ENCODE results near the gene PAPPA2. TPM values are rescaled to one million over a fixed set of nuclear protein-coding genes. Genes with fewer than 3 reads are reported as not detected.

The PAPPA2 gene
- total and polyA plus RNA-seq, 9 of the 15 experiments (the other 6 are each of a cell fraction or from before 2014, with no cell fraction given): 0.01 to 0.15 (median 0.05) TPM; not detected in 2

DNA sequence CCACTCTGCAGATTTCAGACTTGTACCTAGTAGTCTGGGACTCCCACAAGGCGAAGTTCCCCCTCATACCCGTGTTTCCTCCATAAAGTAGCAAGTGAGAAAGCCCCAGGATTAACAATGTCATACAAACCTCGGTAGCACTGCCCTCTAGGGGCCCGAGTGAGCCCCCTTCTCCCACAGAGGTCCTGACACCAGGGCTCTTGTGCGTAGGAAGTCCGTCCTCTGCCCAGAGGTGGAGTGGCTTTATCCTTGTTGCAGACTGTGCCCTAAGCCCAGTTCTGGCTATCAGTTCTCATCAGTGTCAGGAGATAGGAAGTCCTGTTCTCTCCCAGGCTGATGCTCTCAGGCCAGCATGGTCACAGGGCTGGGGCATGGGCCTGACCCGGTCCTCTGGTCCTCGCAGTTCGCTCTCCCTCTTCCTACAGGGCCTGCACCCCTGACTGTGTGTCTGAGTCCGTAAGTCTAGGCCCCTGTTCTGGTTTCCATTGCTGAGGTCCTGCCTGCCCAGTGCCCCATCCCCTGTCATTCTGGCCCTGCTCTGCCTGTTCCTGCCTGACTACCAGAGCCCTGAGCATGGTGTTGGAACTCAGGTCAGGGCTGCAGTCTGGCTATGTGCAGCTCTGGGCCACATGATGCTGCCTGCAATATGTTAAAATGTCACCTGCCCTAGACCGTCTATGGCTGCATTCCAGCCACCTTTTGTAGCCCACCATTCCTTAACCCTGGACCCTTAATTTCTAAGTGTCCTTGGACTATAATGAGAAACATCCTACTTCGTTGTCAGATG, 416.0 kb downstream of the PAPPA2 start (continued):
- TF ChIP-seq, protein P1, sequence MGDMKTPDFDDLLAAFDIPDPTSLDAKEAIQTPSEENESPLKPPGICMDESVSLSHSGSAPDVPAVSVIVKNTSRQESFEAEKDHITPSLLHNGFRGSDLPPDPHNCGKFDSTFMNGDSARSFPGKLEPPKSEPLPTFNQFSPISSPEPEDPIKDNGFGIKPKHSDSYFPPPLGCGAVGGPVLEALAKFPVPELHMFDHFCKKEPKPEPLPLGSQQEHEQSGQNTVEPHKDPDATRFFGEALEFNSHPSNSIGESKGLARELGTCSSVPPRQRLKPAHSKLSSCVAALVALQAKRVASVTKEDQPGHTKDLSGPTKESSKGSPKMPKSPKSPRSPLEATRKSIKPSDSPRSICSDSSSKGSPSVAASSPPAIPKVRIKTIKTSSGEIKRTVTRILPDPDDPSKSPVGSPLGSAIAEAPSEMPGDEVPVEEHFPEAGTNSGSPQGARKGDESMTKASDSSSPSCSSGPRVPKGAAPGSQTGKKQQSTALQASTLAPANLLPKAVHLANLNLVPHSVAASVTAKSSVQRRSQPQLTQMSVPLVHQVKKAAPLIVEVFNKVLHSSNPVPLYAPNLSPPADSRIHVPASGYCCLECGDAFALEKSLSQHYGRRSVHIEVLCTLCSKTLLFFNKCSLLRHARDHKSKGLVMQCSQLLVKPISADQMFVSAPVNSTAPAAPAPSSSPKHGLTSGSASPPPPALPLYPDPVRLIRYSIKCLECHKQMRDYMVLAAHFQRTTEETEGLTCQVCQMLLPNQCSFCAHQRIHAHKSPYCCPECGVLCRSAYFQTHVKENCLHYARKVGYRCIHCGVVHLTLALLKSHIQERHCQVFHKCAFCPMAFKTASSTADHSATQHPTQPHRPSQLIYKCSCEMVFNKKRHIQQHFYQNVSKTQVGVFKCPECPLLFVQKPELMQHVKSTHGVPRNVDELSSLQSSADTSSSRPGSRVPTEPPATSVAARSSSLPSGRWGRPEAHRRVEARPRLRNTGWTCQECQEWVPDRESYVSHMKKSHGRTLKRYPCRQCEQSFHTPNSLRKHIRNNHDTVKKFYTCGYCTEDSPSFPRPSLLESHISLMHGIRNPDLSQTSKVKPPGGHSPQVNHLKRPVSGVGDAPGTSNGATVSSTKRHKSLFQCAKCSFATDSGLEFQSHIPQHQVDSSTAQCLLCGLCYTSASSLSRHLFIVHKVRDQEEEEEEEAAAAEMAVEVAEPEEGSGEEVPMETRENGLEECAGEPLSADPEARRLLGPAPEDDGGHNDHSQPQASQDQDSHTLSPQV (IDR thresholded peaks at IDR 0.05): peak; percentile 90
- TF ChIP-seq MCM5 (IDR thresholded peaks at IDR 0.05; ENCODE audit: low read depth) (no peak), ZNF699 (CRISPR knock-in tag; IDR thresholded peaks at IDR 0.05; ENCODE audit: insufficient replicate concordance) (no peak), CREBBP (IDR thresholded peaks at IDR 0.05; ENCODE audit: low read depth, low read length) (no peak), HNRNPLL (IDR thresholded peaks at IDR 0.05; ENCODE audit: low read depth, low read length, poor library complexity, severe bottlenecking) (no peak), KDM1A (IDR thresholded peaks at IDR 0.05) (no peak), SMARCA5 (IDR thresholded peaks at IDR 0.05) (no peak), DPF2 (IDR thresholded peaks at IDR 0.05) (no peak), ELF1 (tag; IDR thresholded peaks at IDR 0.05) (no peak), ELF4 (CRISPR knock-in tag; IDR thresholded peaks at IDR 0.05) (peak; percentile 7), HOXB6 (CRISPR knock-in tag; IDR thresholded peaks at IDR 0.05; ENCODE audit: borderline replicate concordance) (no peak), ZSCAN32 (CRISPR knock-in tag; IDR thresholded peaks at IDR 0.05) (no peak)
- TF ChIP-seq, protein P2, sequence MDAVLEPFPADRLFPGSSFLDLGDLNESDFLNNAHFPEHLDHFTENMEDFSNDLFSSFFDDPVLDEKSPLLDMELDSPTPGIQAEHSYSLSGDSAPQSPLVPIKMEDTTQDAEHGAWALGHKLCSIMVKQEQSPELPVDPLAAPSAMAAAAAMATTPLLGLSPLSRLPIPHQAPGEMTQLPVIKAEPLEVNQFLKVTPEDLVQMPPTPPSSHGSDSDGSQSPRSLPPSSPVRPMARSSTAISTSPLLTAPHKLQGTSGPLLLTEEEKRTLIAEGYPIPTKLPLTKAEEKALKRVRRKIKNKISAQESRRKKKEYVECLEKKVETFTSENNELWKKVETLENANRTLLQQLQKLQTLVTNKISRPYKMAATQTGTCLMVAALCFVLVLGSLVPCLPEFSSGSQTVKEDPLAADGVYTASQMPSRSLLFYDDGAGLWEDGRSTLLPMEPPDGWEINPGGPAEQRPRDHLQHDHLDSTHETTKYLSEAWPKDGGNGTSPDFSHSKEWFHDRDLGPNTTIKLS (IDR thresholded peaks at IDR 0.05; ENCODE audit: borderline replicate concordance, low read depth): no peak
- TF ChIP-seq, protein P3, sequence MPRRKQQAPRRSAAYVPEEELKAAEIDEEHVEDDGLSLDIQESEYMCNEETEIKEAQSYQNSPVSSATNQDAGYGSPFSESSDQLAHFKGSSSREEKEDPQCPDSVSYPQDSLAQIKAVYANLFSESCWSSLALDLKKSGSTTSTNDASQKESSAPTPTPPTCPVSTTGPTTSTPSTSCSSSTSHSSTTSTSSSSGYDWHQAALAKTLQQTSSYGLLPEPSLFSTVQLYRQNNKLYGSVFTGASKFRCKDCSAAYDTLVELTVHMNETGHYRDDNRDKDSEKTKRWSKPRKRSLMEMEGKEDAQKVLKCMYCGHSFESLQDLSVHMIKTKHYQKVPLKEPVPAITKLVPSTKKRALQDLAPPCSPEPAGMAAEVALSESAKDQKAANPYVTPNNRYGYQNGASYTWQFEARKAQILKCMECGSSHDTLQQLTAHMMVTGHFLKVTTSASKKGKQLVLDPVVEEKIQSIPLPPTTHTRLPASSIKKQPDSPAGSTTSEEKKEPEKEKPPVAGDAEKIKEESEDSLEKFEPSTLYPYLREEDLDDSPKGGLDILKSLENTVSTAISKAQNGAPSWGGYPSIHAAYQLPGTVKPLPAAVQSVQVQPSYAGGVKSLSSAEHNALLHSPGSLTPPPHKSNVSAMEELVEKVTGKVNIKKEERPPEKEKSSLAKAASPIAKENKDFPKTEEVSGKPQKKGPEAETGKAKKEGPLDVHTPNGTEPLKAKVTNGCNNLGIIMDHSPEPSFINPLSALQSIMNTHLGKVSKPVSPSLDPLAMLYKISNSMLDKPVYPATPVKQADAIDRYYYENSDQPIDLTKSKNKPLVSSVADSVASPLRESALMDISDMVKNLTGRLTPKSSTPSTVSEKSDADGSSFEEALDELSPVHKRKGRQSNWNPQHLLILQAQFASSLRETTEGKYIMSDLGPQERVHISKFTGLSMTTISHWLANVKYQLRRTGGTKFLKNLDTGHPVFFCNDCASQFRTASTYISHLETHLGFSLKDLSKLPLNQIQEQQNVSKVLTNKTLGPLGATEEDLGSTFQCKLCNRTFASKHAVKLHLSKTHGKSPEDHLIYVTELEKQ (CRISPR knock-in tag; IDR thresholded peaks at IDR 0.05): no peak
